Superior temporal gyrus (tissue), 1 donor: Measurements from ENCODE around the gene RAMP2.

Experiments
- DNase-seq: peaks from one replicate; pipeline ENCODE4 v3.0.0-alpha.2; 2016; ENCODE audit errors: extremely low spot score

Gene RAMP2

GRCh38 chr17:42792545-42792944, 31.5 kb downstream of the RAMP2 start:
- no peak for DNase-seq

- DNase-seq: no peak
Measured at GRCh38 chr17:42795061-42795460, 34.0 kb downstream of the RAMP2 start.

- DNase-seq: no peak
Measured at GRCh38 chr17:42795465-42795864, 34.4 kb downstream of the RAMP2 start.

GRCh38 chr17:42796066-42796758, 35.2 kb downstream of the RAMP2 start:
- no peak for DNase-seq

- no peak for DNase-seq
Measured at GRCh38 chr17:42797067-42798007, 36.3 kb downstream of the RAMP2 start.

GRCh38 chr17:42798011-42798382, 37.0 kb downstream of the RAMP2 start:
- DNase-seq: no peak

- DNase-seq: peak; percentile 86
Measured at GRCh38 chr17:42798383-42799380, 37.7 kb downstream of the RAMP2 start, which contains the start of the genes CNTD1 and COA3. Gene CNTD1, plus strand, starts transcription at chr17:42798861. Its CDS starts 207 bp downstream, at chr17:42799068. Gene COA3, minus strand, starts transcription at chr17:42798704. Its CDS starts 23 bp downstream, at chr17:42798681.

GRCh38 chr17:42803074-42803883, 42.3 kb downstream of the RAMP2 start:
- DNase-seq: no peak

- no peak for DNase-seq
Measured at GRCh38 chr17:42804918-42805367, 43.9 kb downstream of the RAMP2 start.

GRCh38 chr17:42806249-42806648, 45.2 kb downstream of the RAMP2 start:
- DNase-seq: no peak

- DNase-seq: peak; percentile 68
Measured at GRCh38 chr17:42809250-42809649, 48.2 kb downstream of the RAMP2 start.
